ENCODE measurements around the gene TIMM22.
"Not testable (repeated sequence)": the region's sequence is repeated elsewhere in the genome, so short reads cannot be mapped to it uniquely, and the experiment has no call there.

The TIMM22 gene

DNA sequence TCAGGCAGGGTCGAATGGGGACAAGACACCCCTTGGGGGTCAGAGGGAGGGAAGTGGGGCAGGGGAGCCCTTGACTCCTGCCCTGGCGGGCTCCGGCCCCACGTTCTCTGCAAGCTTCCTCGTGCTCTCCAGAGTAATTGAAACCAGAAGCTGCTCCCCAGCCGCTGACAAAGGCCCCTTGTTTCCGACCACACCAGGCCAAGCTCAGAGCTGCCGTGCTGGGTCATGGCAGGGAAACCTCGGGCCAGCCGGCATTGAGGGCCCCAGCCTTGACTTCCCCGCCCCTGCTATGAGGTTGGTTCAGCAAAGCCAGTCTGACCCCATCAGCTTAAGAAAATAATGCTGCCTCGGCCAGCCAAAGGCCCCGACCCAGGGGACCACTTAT lies 43.3 kb downstream of the TIMM22 start:
- FAIRE-seq, result no peak

DNA sequence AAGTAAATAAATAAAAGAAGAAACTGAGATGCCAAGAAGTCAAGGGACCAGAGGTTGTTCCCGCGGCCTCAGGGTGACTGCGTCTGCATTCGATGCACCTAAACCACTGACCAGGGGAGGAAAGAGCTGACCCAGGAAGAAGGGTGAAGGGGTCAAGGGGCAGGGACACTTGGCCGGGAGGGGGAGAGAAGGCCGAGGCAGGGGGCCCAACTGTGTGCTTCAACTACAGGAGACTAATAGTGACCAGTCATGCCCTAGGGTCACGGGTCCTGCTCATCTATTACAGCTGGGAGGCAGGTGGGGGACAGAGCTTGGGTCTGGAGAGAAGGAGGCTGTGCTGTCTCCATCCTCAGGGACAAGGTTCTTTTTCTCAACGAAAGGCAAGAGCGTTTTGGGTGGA lies 44.8 kb downstream of the TIMM22 start:
- no peak for FAIRE-seq

GRCh38 chr17:1042486-1042885 lies 45.6 kb downstream of the TIMM22 start:
- FAIRE-seq, result no peak

- no peak for FAIRE-seq
These were observed 46.8 kb downstream of the TIMM22 start for GRCh38 chr17:1043601-1044251.

GRCh38 chr17:1044387-1045009 lies 47.6 kb downstream of the TIMM22 start:
- not testable (repeated sequence) for FAIRE-seq

- FAIRE-seq, result no peak
These were observed 48.5 kb downstream of the TIMM22 start for GRCh38 chr17:1045456-1045855.

DNA sequence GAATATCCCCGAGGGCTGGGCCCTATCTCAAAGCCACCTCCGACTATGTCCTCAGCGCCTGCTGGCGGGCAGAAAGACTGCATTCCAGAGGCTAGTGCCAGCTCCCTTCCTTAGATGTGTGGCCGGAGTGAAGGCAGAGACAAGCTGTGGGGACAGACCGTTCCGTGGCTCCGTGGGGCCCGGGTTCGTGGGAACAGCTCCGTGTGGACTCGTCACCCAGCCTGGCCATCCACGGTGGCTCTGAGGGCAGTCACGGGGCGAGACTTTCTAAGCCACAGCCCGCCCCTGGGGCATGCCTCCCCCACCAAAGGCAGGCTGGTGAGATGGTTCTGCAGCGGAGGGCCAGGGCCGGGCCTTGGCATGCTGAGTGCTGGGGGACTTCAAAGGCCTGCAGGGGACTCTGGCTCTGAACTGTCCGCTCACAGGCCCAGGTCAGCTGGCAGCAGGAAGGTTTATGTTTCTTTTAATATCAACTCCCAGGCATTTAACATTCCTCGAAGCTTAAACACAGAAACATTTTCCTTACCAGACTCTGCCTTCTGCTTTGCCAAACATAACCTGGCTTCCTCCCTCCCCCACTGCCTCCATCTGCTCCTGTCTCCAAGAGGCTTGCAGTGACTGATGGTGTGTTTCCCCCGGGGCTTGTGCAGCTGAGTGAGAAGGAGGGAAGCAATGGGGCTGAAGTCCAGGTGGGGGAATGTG lies 50.4 kb downstream of the TIMM22 start:
- no peak for FAIRE-seq

GRCh38 chr17:1047879-1048470 lies 51.0 kb downstream of the TIMM22 start:
- FAIRE-seq, result no peak

GRCh38 chr17:1048516-1049115 lies 51.7 kb downstream of the TIMM22 start:
- FAIRE-seq, result not testable (repeated sequence)

DNA sequence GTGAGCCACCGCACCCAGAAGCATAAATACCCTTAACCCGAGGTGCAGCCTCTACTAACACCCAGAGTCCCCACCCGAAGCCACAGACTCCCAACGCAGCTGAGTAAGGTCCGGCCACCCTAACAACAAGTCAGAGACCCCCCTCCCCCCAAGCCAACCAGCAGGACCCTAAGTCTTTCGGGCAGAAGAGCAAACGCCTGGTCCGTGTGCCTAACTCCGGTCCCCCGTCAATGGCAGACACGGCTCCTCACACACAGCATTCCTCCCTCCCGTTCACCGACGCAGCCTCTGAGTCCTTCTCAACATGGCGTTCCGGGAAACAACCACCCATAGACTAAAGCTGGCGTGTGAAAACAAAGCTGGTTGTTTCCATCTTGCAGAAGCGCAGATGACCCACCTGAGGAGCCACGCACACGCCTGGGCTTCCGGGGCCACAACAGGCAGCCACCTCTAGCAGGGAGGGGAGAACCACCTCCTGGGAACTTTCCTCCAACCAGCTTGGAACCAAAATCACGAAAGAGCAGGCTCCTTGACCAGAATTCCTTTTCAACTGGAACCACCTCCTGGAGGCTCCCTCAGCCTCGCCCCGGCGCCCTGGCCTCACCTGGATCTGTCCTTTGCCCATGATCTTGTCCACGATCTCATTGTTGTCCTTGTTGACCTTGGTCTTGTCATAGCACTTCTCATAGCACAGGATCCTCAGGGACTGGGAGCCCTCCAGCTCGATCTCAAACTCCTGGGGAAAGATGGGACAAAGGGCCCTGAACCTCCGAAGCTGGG lies 52.7 kb downstream of the TIMM22 start:
- FAIRE-seq, result no peak

- FAIRE-seq, result no peak
These were observed 53.5 kb downstream of the TIMM22 start for GRCh38 chr17:1050246-1050995.

DNA sequence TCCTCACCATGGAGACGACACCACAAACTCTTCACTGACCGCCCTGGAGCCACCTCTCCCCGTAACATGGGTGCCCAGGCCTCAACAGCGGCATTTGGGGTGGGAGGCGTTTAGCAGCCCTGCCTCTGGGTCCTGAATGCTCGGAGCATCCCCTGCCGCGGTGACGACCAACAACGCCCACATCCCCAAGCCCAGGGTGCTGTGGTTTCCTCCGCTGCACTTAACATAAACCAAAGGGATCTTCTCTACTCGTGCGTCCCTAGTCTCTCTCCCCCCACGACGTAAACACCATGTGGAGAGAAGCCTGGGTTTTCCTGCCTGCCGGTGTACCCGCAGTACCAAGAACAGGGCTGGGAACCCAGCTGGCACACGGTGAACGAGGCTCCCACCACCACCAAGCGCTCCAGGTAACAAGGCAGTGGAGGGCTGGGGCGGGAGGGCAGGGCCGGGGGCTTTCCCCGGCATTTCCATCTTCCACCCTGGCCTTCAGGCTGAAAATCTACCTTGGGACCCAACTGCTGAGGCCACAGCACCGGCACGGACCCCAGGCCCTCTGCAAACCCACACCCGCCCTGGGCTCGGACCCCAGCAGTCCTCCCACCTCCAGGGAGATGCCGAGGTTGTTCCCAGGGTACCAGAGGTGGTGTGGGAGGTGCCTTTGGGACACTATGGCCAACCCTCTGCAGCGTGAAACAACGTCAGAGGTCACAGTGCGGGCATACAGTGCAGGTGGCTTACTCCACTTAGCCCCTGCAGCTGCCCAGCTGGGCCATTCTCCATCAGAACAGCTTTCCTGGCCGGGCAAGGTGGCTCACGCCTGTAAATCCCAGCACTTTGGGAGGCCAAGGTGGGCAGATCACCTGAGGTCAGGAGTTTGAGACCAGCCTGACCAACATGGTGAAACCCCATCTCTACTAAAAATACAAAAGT lies 54.3 kb downstream of the TIMM22 start:
- no peak for FAIRE-seq
